ENCODE results near the gene PLCL2.
"Not testable (repeated sequence)": the region's sequence is repeated elsewhere in the genome, so short reads cannot be mapped to it uniquely, and the experiment has no call there.

Gene PLCL2

DNA sequence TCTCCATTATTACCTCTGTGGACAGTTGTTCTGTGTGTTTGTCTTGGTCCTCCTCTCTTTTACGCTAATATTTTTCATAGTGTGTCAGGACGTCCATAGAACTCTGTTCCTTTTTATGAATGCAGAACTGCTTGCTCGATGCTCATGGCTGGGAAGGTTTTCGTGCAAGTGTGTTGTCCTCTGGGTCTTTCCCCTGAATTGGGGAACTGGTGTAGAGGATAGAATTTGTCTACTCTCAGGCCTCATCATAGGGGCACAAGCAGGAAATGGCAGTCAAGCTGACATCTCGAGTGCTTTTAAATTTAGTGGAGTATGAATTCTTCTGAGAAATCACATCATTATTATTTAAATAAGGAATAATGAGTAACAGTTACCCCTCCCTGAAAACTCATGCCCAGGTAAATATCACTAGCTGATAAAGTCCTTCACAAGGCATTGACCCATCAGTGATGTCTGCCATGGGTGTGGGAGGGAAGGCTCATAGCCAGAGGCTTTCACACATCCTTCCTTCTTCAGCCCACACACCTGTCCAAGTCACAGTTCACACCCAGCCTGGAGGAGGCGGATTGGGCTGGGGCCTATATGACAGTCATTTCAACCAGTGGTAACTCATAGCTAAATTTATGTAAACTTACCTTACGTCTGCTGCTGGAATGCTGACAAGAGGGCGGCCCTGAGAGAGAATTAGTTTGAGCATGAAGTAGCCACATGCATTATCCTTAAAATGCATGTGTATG is 226.1 kb downstream of the PLCL2 start:
- in situ Hi-C loops (cut with MboI; ENCODE audit: low sequenced_read_pairs): no loop called here
- H3K4me1 ChIP-seq: no peaks in the 10 kb centered on the region
- no peak for DNase-seq (ENCODE audit: low spot score in 2 of 2)
- no peaks in the 10 kb centered on the region for H3K27me3 ChIP-seq (ENCODE audit: low read depth)
- no peak overlapping the region for H3K4me3 ChIP-seq
- H3K9me3 ChIP-seq: no peaks in the 10 kb centered on the region
- no peaks in the 10 kb centered on the region for H3K36me3 ChIP-seq (replicated peaks)

DNA sequence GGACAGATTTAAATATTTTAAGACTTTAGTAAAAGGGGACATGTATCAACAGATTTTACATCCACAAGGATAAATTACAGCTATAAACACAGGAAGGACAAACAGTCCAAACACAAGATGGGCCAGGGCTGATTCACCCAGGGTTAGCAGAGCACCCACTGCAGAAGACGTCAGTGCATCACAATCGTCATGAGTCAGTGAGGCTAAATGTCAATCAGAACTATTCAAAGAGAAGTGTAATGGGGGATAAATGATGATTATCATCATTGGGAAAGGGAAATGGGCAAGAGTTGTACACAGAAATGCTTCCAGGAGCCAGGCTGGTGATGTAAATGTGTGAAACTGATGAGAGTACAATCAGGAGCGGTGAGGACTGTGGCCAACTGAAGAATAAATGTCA is 226.8 kb downstream of the PLCL2 start:
- Histone ChIP-seq H3K9me3 (no peaks in the 10 kb centered on the region), H3K36me3 (replicated peaks) (no peaks in the 10 kb centered on the region), H3K27me3 (ENCODE audit: low read depth) (no peaks in the 10 kb centered on the region), H3K4me1 (no peaks in the 10 kb centered on the region), H3K4me3 (no peak overlapping the region)
- in situ Hi-C loops (cut with MboI; ENCODE audit: low sequenced_read_pairs): no loop called here
- DNase-seq (ENCODE audit: low spot score in 2 of 2): no peak

DNA sequence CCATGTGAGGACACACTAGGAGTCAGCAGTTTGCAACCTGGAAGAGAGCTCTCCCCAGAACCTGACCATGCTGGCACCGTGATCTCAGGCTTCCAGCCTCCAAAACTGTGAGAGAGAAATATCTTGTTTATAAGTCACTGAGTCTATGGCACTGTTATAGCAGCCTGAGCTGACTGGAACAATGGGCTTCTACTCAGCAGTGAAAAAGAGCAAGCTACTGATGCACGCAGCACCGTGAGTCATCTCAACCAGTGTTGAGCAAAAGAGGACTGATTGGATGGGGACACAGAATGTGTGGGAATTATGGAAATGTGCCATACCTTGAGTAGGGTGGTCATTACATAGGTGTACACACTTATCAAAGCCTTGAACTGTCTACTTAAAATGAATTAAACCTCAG is 230.4 kb downstream of the PLCL2 start:
- no peak for DNase-seq (ENCODE audit: low spot score in 2 of 2)
- Histone ChIP-seq H3K36me3 (replicated peaks) (no peaks in the 10 kb centered on the region), H3K4me3 (no peak overlapping the region), H3K27me3 (ENCODE audit: low read depth) (no peaks in the 10 kb centered on the region), H3K4me1 (no peaks in the 10 kb centered on the region), H3K9me3 (no peaks in the 10 kb centered on the region)
- in situ Hi-C loops (cut with MboI; ENCODE audit: low sequenced_read_pairs): no loop called here

DNA sequence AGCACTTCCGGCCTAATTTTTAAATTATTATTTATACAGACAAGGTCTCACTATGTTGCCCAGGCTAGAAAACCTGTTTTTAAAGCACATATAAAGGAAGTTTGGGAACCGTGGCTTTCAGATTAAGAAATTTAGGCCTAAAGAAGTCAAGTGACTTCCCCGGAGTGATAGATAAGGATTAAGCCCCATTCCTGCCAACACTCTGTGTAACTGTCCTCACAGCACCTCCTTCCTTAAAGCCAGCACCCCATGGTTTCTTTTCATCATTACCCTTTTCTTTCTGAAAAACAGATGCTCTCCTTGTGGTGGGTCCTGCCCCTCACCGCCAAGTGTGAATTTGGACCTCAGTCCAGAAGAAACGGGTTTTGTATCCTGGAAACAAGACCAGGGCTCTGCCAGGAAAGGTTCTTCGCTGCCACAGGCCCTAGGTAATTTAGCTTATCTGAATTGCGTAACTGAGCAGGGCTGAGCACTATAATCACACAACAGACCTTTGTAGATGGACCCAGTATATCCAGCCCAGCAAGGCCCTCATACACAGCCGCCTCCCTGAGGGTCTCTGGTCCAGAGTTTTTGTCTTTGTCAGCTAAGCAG is 231.3 kb downstream of the PLCL2 start:
- no peak for DNase-seq (ENCODE audit: low spot score in 2 of 2)
- H3K9me3 ChIP-seq: no peaks in the 10 kb centered on the region
- in situ Hi-C loops (cut with MboI; ENCODE audit: low sequenced_read_pairs): no loop called here
- no peak overlapping the region for H3K4me3 ChIP-seq
- H3K36me3 ChIP-seq (replicated peaks): no peaks in the 10 kb centered on the region
- no peaks in the 10 kb centered on the region for H3K4me1 ChIP-seq
- H3K27me3 ChIP-seq (ENCODE audit: low read depth): no peaks in the 10 kb centered on the region

DNA sequence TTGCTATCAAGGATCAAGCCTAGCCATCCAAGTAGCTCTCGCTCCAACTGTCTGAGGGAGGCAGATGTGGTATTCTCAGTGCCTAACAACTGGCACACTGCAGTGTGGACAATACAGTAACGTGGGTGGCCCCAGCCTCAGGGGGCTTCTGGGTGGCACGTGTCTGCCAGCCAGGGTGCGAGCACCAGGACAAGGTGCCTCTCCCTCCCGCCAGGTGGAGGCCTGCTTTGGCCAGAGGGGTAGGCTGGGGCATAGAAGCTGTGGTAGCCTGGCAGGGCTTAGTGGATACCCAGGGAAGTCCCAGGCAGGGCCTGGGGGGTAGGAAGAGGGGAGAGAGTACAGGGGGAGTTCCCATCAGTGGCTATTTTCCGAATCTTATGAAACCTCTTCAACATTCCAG is 234.0 kb downstream of the PLCL2 start:
- no peak overlapping the region for H3K4me3 ChIP-seq
- no peaks in the 10 kb centered on the region for H3K36me3 ChIP-seq (replicated peaks)
- in situ Hi-C loops (cut with MboI; ENCODE audit: low sequenced_read_pairs): no loop called here
- no peak for DNase-seq (ENCODE audit: low spot score in 2 of 2)
- no peaks in the 10 kb centered on the region for H3K27me3 ChIP-seq (ENCODE audit: low read depth)
- peaks cover 3% of the 10 kb centered on the region; the same call in 1 of the 2 replicates for H3K9me3 ChIP-seq
- no peaks in the 10 kb centered on the region for H3K4me1 ChIP-seq

DNA sequence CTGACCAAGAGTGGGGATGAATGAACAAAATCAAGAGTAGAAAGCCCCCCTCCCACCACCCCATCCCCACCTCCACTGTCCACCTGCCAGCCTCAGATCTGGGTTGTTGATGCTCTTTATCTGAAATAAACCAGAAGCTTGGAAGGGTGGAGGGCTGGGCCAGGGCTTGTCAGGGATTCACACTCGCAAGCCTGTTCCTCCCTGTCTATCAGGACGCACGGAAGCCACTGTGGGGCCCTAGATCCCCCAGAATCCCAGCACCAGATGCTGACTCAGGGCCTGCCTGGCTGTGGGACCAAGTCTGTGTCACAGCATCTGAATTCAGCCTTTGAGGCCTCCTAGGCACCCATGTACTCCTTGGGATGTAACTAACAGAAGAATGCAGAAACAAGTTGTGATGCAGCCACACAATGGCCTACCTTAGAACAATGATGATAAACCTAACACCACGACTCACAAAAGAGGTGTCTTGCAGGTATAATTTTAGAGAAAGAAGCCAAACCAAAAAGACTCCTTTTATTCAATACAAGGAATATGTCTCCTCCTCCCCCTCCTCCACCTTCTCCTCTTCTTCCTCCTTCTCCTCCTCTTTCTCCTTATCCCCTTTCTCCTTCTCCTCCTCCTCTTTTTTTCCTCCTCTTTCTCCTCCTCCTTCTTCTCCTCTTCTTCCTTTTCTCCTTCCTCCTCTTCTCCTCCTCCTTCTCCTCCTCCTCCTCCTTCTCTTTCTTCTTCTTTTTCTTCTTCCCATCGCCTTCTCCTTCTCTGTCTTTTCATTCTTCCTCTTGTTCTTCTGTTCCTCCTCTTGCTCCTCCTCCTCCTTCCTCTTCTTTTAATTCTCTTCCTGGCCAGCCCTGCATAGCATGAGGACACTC is 234.7 kb downstream of the PLCL2 start:
- Histone ChIP-seq H3K27me3 (ENCODE audit: low read depth) (no peaks in the 10 kb centered on the region), H3K9me3 (peaks cover 3% of the 10 kb centered on the region; the same call in 1 of the 2 replicates), H3K4me1 (no peaks in the 10 kb centered on the region), H3K36me3 (replicated peaks) (no peaks in the 10 kb centered on the region), H3K4me3 (no peak overlapping the region)
- DNase-seq (ENCODE audit: low spot score in 2 of 2): no peak
- in situ Hi-C loops (cut with MboI; ENCODE audit: low sequenced_read_pairs): no loop called here

DNA sequence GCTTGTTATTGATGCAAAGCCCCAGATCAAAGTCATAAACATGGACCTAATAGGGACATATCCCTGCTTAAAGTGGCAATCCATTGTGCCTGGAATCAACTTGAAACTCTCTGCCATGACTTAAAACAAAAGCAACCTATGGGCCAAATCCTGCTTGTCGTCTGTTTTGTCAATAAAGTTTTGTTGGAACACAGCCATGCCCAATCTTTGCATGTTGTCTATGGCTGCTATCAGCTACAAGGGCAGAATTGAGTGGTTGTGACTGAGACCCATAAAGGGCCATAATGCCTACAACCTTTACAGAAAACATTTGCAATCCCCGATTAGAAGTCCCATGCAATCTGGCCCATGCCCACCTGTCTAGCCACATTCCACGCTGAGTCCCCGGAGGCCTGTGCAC is 235.4 kb downstream of the PLCL2 start:
- no peak for DNase-seq (ENCODE audit: low spot score in 2 of 2)
- Histone ChIP-seq H3K4me3 (no peak overlapping the region), H3K36me3 (replicated peaks) (no peaks in the 10 kb centered on the region), H3K9me3 (peaks cover 3% of the 10 kb centered on the region; the same call in 1 of the 2 replicates), H3K4me1 (no peaks in the 10 kb centered on the region), H3K27me3 (ENCODE audit: low read depth) (no peaks in the 10 kb centered on the region)
- in situ Hi-C loops (cut with MboI; ENCODE audit: low sequenced_read_pairs): no loop called here

DNA sequence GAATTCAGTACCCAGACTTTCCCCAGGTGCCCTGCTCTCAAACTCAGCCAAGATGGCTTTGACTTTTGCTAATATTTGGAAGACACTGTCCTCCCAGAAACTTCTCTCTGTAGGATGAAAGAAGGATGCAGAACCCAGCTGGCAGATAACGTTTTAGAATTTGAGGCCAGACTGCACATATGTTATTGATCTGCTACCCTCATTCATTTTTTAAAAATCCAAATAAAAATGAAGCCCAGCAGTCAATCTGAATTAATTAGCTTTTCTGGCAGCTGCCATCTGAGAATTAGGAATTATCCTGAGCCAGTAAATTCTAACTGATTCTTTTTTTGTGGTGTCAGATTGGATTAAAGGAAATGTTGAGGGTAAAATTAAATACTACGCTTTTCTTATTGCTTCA is 236.6 kb downstream of the PLCL2 start:
- H3K27me3 ChIP-seq (ENCODE audit: low read depth): no peaks in the 10 kb centered on the region
- peaks cover 3% of the 10 kb centered on the region; the same call in 1 of the 2 replicates for H3K9me3 ChIP-seq
- H3K36me3 ChIP-seq (replicated peaks): no peaks in the 10 kb centered on the region
- in situ Hi-C loops (cut with MboI; ENCODE audit: low sequenced_read_pairs): no loop called here
- no peaks in the 10 kb centered on the region for H3K4me1 ChIP-seq
- DNase-seq (ENCODE audit: low spot score in 2 of 2): no peak
- no peak overlapping the region for H3K4me3 ChIP-seq

DNA sequence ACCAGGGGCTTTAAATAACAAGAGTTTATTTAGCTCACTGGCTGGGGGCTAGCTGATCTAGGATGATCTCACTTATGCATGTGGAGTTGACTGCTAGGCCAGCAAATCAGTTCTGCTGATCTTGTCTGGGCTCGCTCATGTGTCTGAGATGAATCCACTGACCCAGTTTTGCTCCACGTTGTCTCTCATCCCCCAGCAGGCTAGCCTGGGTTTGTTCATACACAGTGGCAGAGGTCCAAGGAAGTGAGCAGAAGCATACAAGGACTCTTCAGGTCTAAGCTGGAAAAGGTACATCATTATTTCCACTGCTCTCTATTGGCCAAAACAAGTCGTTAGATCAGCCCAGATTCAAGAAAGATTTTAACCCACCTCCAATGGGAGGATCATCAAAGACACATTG is 238.0 kb downstream of the PLCL2 start:
- in situ Hi-C loops (cut with MboI; ENCODE audit: low sequenced_read_pairs): no loop called here
- Histone ChIP-seq H3K36me3 (replicated peaks) (no peaks in the 10 kb centered on the region), H3K4me1 (no peaks in the 10 kb centered on the region), H3K9me3 (peaks cover 6% of the 10 kb centered on the region; the same call in 1 of the 2 replicates), H3K4me3 (no peak overlapping the region), H3K27me3 (ENCODE audit: low read depth) (no peaks in the 10 kb centered on the region)
- no peak for DNase-seq (ENCODE audit: low spot score in 2 of 2)

DNA sequence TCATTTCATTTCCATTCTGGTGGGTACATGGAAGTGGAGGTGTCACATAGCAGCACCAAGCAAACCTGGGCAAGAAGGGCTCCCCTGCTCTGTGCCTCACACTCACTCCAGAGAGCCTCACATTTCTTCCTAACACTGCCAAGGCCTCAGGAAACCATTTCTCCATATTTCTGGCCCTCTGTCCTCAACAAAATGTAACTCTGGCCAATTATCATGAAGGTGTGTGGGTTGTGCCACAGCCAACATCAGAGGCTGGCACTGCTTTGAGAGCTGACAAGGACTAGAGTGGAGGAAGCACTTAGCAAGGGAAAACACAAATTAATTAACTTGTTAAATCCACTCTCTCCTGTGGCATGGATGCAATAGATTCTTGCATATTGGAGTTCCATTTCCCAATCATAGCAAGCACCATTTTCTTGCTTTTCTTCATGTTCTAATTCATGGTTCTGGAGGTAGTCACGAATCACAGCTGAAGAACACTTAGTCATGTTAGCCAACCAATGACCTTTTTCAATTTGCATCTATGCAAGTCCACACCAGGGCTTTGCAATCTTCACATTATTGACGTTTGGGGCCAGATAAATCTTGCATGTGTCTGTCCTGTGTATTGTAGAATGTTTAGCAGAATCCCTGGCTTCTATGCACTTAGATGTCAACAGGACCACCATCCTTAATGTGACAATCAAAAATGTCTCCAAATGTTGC is 241.1 kb downstream of the PLCL2 start:
- no peak for DNase-seq (ENCODE audit: low spot score in 2 of 2)
- no peak overlapping the region for H3K4me3 ChIP-seq
- H3K4me1 ChIP-seq: no peaks in the 10 kb centered on the region
- H3K27me3 ChIP-seq (ENCODE audit: low read depth): no peaks in the 10 kb centered on the region
- in situ Hi-C loops (cut with MboI; ENCODE audit: low sequenced_read_pairs): no loop called here
- H3K9me3 ChIP-seq: peaks cover 7% of the 10 kb centered on the region
- no peaks in the 10 kb centered on the region for H3K36me3 ChIP-seq (replicated peaks)

DNA sequence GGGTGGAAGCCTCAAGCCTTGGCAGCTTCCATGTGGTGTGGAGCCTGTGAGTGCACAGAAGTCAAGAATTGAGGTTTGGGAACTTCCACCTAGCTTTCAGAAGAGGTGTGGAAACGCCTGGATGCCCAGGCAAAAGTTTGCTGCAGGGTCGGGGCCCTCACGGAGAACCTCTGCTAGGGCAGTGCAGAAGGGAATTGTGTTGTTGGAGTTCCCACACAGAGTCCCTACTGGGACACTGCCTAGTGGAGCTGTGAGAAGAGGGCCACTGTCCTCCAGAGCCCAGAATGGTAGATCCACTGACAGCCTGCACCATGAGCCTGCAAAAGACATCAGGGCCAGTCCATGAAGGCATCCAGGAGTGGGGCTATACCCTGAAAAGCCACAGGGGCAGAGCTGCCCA is 243.9 kb downstream of the PLCL2 start:
- H3K36me3 ChIP-seq (replicated peaks); H3K4me1 ChIP-seq; H3K9me3 ChIP-seq; DNase-seq (ENCODE audit: low spot score in 2 of 2); H3K4me3 ChIP-seq; H3K27me3 ChIP-seq (ENCODE audit: low read depth); in situ Hi-C loops (cut with MboI; ENCODE audit: low sequenced_read_pairs): not testable (repeated sequence)

DNA sequence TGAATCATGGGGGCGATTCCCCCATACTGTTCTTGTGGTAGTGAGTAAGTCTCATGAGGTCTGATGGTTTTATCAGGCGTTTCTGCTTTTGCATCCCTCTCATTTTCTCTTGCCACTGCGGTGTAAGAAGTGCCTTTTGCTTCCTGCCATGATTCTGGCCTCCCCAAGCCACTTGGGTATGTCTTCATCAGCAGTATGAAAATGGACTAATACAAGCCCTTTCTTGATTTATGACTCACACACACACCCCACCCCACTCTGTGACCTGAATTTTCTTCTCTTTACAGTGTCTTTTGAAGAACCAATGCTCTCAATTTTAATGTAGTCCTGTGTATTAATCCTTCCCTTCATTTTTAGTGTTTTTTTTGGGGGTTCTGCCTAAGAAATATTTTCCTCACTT is 244.8 kb downstream of the PLCL2 start:
- no peak for DNase-seq (ENCODE audit: low spot score in 2 of 2)
- in situ Hi-C loops (cut with MboI; ENCODE audit: low sequenced_read_pairs): no loop called here

DNA sequence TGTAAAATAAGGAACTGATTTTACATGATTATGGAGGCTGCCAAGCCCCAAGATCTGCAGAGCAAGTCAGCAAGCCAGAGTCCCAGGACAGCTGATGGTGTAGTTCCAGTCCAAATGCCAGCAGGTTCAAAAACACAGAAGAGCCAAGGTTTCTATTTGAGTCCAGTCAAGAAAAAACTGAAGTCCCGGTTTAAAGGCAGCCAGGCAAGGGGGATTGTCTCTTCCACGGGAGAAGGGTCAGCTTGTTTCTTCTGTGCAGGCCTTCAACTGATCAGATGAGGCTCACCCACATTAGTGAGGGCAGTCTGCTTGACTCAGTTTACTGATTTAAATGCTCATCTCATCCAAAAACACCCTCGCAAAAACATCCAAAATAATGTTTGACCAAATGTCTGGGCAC is 246.2 kb downstream of the PLCL2 start:
- Histone ChIP-seq H3K36me3 (replicated peaks) (no peaks in the 10 kb centered on the region), H3K4me3 (no peak overlapping the region), H3K9me3 (peaks cover 9% of the 10 kb centered on the region), H3K4me1 (no peaks in the 10 kb centered on the region), H3K27me3 (ENCODE audit: low read depth) (no peaks in the 10 kb centered on the region)
- no peak for DNase-seq (ENCODE audit: low spot score in 2 of 2)
- in situ Hi-C loops (cut with MboI; ENCODE audit: low sequenced_read_pairs): no loop called here

More for the DNA sequence above, 244.8 kb downstream of the PLCL2 start:
- Histone ChIP-seq H3K9me3 (peaks cover 5% of the 10 kb centered on the region), H3K27me3 (ENCODE audit: low read depth) (no peaks in the 10 kb centered on the region), H3K36me3 (replicated peaks) (no peaks in the 10 kb centered on the region), H3K4me3 (no peak overlapping the region), H3K4me1 (no peaks in the 10 kb centered on the region)
